ENCODE measurements around the gene PRR14L.
"Not testable (repeated sequence)": the region's sequence is repeated elsewhere in the genome, so short reads cannot be mapped to it uniquely, and the experiment has no call there.

Gene PRR14L

GRCh38 chr22:31681349-31682345, 68.3 kb downstream of the PRR14L start:
- no peak for DNase-seq

GRCh38 chr22:31680861-31681341, 69.0 kb downstream of the PRR14L start:
- DNase-seq = no peak

- DNase-seq = no peak
Measured at GRCh38 chr22:31678748-31679147, 71.2 kb downstream of the PRR14L start.

GRCh38 chr22:31676700-31677099, 73.2 kb downstream of the PRR14L start:
- peak; percentile 84 for DNase-seq

GRCh38 chr22:31674219-31674618, 75.7 kb downstream of the PRR14L start:
- not testable (repeated sequence) for DNase-seq

GRCh38 chr22:31668849-31669248, 81.1 kb downstream of the PRR14L start:
- DNase-seq = not testable (repeated sequence)

- DNase-seq = no peak
Measured at GRCh38 chr22:31662668-31663037, 87.3 kb downstream of the PRR14L start.

GRCh38 chr22:31661851-31662667, 87.9 kb downstream of the PRR14L start, which contains the start of gene PISD:
Gene PISD (minus strand): TSS chr22:31662215. CDS start chr22:31662208, 7 bp downstream.
- DNase-seq = peak; percentile 96

GRCh38 chr22:31660860-31661341, 89.0 kb downstream of the PRR14L start:
- DNase-seq = not testable (repeated sequence)

- DNase-seq = no peak
Measured at GRCh38 chr22:31659246-31659645, 90.7 kb downstream of the PRR14L start.

- no peak for DNase-seq
Measured at GRCh38 chr22:31654408-31654807, 95.5 kb downstream of the PRR14L start.

GRCh38 chr22:31653944-31654343, 96.0 kb downstream of the PRR14L start:
- no peak for DNase-seq

- DNase-seq = no peak
Measured at GRCh38 chr22:31652911-31653684, 96.8 kb downstream of the PRR14L start.

- no peak for DNase-seq
Measured at GRCh38 chr22:31652088-31652487, 97.8 kb downstream of the PRR14L start.

GRCh38 chr22:31651664-31652063, 98.3 kb downstream of the PRR14L start:
- no peak for DNase-seq

- DNase-seq = no peak
Measured at GRCh38 chr22:31650391-31650790, 99.5 kb downstream of the PRR14L start.

- DNase-seq = no peak
Measured at GRCh38 chr22:31647523-31648320, 102.2 kb downstream of the PRR14L start.

- DNase-seq = no peak
Measured at GRCh38 chr22:31647066-31647465, 102.9 kb downstream of the PRR14L start.

GRCh38 chr22:31646186-31647019, 103.5 kb downstream of the PRR14L start:
- no peak for DNase-seq

- DNase-seq = no peak
Measured at GRCh38 chr22:31639436-31640039, 110.4 kb downstream of the PRR14L start.

All from activated CD4-positive, alpha-beta T cell treated with anti-CD3 and anti-CD28 coated beads for 1 hour (primary cell).